GM21619 (cell line): Measurements from ENCODE around the gene NRF1.
"Not testable (repeated sequence)": the region's sequence is repeated elsewhere in the genome, so short reads cannot be mapped to it uniquely, and the experiment has no call there.

Source experiments
- ATAC-seq: cut with Tn5 transposase; IDR thresholded peaks from one replicate; pipeline ENCODE4 v1.9.1; 2021; ENCODE audit not compliant: unreplicated experiment

The NRF1 gene

DNA sequence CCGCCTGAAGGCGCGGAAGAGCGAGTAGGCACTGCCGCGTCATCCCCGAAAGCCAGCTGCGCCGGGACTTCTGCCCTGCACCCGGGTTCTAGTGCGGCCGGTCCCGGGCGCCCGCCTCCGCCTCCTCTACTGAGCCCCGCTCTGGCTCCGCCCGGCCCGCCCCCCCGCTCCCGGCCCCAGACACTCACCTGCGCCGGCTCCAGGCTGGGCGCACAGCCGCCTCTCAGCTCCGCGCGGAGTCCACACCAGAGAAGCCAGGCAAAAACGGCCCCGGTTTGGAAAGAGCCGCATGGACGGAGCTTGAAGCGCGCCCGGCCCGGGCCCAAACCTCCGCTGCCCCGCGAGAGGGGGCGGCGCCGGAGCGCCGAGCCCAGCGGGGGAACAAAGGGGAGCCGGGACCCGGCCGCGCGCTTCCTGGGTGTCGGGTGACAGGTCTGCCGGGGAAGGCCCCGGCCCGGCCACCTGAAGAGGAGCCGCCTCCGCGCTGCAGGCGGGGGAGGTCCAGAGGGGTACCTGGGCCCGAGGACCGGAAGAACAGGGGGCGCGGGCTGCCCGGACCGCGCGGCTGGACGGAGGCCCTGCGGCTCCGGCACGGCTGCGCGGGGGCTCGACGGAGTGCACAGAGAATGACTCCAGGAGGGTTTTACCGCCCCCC lies 168.2 kb downstream of the NRF1 start:
- peak; percentile 35 for ATAC-seq

DNA sequence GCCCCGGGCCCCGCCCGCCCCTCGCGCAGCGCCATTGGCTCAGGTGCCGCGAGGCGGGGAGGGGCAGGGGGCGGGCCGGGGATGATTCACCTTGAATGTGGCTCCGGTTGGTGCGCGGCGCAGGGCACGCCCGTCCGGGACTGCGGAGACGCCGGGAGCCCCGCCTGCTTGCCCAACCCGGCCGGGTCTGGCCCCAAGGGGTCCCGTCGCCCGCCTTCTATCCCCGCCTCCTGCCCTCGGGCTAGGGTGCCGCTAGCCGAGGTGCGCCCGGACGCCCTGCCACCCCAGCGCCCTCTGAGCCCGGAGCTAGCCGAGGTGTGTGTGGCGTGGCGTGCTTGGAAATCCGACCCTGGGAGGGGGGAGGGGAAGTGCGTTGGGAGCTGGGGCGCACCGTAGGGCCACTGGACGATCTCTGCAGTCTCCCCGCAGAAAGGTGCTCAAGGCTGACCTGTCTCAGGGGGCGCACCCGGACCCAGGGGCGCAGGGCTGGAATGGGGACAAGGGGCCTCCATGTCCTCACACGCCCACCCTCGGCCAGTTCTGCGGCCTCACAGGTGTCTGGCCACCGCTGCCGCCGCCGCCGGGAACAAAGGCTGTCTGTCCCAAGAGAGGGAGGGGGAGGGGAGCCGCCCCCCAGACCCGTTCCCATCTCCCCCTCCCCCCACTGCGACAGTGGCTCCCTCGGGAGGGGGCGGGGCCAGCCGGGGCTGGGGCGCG lies 168.9 kb downstream of the NRF1 start:
- ATAC-seq = peak; percentile 36

DNA sequence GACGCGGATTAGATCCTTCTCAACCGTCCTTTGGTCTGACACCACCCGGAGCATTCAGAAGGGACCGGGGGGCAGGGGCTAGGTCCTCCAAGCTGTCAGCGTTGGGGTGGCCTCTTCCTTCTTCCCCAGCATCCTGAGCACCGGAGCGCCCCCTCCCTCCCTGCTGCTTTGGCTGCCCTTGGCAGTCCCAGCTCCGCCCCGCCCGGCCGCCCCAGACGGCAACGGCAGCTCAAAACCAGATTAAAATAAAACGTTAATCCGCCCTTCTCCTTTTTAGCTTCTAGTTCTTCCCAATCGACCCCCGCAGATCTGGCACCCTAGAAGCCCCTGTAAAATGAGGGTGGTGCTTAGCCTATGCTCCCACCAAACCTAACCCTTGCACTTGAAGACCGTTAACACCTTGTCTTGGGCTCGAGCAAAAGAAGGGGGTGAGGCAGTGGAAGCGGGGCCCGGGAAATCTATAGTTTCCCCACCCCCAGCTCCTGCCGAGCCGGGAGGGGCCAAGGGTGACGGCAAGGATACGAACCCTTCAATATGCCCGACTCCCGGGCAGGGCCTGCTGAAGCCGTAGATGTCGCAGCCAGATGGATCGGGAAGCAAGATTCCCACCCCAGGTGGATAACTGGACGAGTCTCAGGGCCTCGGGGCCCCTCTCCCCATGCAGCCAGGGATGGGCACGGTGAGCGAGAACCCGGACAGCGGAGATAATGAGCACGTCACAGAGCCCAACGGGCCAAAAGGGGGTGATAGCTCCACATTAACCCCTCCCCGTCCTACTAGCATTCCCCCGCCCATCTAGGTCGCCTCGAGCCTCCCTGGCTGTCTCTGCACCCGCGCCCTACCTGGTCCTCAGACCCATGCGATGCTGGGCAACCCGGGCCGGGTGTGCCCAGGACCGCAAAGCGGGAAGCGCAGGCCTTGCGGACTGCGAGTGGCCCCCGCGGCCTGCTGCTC lies 169.7 kb downstream of the NRF1 start:
- no peak for ATAC-seq

DNA sequence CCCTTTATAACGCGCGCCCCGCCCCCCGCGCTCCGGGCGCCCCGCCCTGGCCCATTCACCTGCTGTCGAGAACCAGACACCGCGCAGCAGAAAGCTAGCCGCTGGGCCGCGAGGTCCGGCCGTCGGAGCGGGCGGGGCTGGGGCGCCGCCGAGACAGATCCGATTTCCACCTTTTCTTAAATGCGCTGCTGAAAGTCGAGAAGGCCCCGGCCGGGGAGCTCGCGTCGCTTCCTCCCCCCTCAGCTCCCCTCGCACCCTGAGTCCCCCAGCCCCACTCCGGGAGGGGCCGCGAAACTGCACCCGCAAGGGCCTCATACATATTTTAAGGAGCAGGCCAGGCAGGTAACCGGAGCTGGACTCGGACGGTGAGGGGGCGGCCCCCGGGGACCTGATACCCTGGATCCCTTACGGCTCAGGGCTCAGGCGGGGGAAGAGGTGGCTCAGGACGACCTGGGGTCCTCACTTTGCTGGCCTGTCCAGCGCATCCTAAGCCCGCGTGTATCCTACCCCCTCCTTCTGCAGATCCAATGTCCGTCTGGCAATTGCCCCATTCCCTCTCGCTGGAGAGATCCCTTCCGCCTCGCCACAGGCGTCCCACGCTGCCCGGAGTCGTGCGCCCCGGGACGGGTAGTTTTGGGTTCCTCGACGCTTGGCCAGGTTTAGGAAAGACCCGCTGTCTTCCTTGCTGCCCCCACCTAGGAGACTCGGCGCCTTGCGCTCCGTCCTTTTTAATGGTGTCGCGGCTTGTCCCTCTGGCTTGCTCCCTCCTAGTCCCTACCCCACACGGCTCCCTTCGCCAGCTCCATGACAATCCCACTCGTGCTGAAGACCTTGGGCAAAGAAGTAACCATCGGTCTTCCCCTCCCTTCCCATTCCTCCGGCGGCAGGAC lies 170.7 kb downstream of the NRF1 start:
- ATAC-seq = no peak

DNA sequence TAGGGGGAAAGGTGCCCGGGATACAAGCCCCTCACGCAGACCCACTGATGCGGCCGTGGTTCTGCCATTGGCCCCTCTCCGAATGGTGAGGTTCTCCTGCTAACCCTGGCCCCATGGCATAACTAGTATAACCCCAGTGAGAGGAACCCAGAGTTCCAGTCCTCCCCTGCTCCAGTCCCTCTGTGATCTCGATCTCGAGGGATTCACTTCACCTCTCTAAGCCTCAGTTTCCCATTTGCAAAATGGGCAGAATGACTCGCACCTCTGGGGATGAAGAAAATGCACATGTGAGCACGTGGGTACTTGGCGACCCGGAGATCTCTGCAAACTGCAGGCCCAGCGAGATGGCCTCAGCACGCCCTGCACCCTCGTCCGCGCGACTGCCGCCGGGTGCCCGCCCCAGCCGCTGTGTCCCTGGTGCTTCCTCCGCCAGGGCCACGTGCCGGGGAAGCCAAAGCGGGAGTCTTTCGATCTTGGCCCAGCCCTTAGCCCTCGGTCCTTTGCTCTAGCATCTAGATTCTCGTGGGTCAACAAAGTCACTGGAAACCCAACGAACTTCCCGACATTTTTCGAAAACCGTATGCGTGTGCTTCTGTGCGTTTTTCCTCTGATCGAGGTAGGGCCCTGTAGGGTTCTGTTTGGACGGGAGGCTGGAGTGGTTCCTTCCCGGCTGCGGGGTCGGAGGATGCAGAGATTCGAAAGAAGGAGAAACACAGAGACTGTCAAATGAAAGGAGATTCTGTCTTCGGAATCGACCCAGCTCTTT lies 171.5 kb downstream of the NRF1 start:
- ATAC-seq = no peak

DNA sequence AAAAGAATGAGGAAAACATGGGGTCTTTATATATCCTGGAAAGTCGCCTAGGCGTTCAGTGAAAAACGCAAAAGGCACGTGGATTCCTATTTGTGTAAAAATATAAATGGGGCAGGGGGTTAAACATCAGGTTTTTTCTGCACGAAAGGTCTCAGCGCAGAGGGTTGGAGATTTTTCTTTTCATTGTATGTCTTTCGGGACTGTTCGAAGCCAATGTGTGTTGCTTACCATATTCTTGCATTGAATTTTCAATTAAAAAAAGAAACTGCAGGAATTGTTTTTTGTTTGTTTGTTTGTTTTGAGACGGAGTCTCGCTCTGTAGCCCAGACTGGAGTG lies 172.0 kb downstream of the NRF1 start:
- no peak for ATAC-seq

DNA sequence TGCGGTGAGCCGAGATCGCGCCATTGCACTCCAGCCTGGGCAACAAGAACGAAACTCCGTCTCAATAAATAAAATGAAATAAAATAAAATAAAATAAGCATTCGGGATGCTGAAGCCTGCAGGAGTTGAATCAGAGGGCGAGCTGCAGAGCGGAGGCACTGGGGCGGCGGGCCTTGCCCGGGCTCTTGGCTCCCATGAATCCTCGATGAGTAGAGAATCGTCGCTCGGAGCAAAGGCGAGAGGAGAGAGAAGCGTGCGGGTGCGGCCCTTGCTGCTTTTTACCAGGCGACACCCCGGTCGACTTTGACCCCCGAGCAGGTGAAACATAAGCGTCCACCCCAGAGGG lies 172.9 kb downstream of the NRF1 start:
- ATAC-seq = no peak

DNA sequence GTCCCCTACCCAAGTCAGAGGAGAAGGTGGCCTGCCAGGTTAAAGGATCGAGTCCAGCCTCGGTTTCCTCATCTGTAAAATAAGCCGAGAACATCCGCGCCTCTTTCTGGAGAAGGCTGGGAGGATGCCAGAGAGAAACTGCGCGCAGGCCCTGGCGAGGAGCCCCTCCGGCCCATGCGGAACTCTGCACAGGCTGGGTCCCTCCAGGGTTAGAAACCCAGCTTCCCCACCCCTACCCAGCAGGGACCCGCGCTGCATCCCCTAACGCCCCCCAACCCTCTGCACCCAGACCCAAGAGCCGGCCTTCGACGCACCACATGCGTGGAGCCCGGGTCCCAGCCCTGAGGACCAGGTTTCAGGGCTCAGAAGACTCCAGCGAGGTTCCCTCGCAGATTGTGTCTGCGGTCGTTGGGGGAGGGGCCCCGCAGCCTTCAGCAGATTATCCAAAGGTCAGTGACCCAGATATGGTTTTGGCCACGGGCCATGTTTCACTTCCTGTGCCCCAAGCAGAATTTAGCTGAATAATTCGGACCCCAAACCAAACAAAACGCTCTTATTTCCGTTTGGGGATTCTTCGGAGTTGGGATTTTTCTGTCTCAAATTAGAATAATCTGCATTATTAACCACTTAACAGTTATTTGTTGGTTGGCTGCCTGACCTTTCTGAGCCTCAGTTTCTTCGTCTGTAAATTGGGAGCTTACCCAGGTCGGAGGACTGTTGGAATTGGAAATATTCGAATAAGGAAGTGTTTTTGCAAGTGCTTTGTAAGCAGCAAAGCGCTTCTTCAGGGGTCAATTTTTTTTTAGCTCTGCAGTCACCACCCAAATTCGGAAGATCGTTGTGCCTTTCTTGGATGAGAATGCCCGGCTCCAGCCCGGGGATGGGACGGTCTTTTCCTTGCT lies 173.5 kb downstream of the NRF1 start:
- ATAC-seq = no peak

DNA sequence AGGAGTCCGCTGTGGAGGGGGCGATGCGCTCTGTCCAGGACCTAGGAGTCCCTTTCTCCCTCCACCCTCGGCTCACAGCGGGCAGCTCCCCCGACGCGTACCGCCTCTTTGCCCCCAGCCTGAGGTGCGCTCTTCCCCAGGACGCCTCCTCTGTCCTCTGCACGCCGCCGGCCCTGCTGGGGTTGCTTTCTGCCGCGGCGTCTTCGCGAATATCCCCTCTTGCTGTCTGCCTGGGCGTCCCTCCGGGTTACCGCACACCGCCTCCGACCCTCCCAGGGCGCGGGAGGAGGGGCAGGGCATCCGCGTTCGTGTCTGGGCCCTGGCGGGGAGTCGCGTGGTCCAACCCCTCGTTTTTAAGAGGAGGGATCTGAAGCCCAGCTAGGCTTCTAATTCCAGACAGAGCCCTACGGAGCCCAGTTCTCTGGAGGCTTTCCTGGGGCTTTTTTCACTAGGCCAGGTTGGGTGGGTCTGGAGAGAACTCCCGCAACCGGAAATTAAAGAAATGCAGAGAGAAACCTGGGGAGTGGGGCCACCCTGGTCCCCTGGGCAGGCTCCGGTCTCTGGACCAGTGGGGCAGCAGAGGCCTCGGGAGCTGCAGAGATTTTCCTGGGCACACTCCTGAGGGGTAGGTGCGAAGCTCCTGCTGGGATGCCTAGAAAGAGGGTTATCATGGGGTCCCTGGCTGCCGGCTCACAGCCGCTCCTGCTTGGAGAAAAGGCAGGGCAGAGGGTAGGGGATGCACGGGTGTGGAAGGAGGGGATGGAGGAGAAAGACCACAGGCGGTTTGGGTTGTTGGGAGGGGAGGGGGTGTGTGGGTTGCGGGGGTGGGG lies 174.4 kb downstream of the NRF1 start:
- no peak for ATAC-seq

DNA sequence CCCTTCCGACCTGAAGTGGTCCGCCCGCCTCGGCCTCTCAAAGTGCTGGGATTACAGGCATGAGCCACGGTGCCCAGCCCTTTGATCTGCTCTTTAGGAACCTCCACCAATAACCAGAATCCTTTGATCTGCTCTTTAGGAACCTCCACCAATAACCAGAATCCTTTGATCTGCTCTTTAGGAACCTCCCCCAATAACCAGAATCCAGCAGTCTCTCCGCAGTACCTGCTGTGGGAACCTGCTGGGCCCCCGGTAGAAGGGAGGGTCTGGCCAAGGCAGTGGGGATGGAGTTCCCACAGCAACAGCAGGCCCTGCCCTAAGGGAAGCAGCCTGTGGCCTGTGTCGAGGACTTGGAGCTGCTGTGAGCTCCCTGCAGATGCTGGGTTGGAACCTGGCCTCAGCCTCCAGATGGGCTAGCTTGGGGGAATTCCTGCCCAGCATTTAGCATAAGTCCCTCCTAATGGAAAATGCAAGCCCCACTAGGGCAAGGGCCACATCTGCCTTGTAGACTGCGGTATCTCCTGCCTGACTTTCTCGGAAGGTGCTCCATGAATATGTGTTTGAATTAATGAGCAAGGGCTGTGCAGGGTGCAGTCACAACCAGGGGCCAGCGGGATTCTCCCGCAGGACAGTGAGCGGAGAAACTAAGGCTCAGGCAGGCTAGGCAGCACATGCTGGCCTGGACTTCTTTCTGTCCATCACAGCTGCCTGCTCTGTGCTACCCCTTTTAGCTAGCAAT lies 175.5 kb downstream of the NRF1 start:
- ATAC-seq = no peak

DNA sequence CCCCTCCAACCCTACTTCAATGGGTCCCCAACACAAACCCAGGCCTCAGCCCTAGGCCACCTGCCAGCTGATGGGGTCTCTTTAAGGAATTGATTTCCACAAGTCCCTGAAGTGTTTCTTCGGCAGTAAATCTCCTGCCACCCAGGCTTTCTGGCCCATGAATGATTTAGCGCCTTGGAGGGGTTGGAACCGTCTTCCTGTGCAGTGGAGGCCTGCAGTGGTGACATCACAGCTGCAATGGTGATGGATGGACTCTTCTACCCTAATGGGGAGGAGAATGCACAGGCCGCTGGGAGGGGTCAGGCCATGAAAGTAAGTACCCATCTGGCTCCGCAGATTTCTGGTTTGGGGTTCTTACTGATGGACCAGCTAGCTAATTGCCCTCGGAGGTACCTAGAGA lies 177.5 kb downstream of the NRF1 start:
- ATAC-seq = no peak

DNA sequence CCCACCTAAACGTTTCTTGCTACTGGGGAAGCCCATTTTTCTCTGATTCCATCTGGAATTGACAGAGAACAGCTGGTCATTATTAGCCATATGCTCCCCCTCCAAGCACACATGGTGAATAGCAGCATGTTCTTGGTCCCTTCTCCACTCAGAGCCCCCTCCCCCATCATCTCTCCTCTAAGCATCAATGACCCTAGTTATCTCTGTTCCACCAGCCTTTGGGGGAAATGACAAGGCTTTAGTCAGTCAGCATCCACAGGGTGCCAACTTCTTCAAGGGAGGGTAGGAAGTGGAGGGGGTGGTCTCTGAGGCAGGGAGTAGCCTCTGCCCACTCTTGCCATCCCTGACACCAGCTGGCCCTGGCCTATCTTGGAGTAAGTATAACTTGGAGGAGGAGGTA lies 178.1 kb downstream of the NRF1 start:
- no peak for ATAC-seq

DNA sequence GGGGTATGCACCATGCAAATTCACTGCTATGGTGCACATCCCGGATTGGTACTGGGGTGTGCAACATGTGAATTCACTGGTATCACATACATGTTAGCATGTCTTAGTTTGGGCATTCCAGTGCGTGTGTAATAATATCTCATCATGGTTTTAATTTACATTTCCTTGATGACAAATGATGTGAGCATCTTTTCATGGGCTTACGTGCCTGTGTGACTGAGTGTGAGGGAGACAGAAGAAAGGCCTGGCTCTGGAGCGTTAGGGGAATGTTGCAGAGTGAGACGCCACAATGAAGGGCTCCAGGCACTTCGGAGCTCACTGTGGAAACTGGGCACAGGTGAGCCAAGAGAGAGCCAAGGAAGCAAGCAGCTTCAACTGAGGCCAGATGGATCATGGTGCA lies 178.6 kb downstream of the NRF1 start:
- ATAC-seq = no peak

DNA sequence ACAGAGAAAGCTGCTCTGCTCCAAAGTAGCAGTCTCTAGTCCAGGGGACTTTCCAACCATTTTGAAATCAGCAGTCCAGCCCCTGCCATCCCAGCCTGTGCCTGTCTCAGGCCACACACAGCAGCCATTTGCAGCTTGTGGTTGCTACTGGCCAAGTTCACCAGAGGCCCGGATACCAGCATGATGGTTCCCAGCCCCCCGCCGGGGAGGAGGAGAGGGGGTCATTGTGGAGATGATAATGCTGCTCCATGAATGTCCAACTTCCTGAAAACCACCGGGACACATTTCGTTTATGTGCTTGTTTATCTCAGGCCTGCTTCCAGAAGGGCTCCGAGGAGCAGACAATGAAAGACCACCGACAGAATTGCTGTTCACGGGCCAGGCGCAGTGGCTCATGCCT lies 181.2 kb downstream of the NRF1 start:
- no peak for ATAC-seq

DNA sequence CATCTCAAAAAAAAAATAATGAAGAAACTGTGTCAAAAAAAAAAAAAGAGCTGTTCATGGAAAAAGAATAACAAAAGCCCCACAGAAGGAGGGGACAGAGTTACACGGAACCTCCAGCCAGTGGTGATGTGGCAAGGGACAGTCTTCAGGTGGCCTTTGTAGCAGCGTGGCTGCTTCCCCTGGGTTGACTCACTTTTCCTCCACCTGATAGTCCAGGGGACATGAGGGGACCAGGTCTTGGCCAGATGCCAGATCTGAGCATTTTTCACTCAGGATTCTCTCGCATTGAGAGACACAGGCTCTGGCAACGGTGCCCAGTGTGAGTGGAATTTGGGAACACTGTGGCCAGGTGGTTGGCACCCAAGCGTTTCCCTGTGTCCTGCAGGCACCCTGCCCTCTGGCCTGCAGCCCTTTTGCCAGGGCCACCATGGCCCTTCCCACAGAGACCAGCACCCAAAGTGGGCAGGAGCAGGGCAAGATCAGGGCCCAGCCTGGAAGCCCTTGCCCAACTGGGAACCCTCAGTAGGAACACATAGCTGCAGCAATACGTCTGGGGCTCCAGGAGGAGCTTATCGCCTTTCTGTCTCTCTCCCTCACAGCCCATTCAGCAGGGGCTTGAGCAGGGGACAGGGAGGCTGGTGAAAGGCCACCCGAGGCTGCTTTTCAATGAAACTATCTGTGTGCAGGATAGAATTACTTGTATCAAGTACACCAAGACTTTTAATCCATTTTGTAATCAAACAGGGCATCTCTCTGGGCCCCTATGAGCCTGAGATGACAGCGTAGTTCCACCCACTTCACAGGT lies 182.2 kb downstream of the NRF1 start:
- ATAC-seq = no peak

DNA sequence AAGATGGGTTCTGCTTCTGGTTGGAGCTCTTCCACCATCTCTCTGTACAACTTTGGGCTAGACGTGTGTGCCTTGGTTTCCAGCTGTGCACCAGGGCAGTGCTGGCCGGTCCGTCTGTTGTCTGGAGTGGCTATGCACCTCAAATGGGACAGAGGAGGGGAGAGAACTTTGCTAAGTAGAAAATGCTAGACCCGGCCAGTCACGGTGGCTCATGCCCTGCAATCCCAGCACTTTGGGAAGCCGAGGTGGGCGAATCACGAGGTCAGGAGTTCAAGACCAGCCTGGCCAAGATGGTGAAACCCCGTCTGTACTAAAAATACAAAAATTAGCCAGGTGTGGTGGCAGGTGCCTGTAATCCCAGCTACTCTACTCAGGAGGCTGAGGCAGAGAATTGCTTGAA lies 182.9 kb downstream of the NRF1 start:
- not testable (repeated sequence) for ATAC-seq
